ENCODE measurements around the gene DMBT1.

DMBT1 gene

DNA sequence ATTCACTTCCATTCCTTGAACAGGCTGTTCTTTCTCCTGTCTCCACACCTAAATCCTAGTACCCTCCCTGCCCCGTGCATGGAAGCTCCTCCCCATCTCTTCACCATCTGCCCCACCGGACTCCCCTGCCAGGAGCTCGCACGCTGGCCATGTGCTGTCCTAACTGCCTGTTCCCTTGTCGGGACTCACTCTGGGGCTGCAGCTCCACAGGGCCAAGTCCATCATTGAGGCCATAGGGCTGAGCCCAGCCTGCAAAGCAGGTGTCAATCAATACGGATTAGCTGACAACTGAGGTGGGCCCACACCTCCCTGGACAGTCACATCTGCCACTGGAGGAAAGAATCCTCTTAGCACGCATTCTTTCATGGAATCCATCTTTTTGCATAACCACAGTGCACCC, 41.4 kb upstream of the DMBT1 start:
- no peak overlapping the region for H3K4me3 ChIP-seq (ENCODE audit: low read depth, low read length)
- TF ChIP-seq, protein P1, sequence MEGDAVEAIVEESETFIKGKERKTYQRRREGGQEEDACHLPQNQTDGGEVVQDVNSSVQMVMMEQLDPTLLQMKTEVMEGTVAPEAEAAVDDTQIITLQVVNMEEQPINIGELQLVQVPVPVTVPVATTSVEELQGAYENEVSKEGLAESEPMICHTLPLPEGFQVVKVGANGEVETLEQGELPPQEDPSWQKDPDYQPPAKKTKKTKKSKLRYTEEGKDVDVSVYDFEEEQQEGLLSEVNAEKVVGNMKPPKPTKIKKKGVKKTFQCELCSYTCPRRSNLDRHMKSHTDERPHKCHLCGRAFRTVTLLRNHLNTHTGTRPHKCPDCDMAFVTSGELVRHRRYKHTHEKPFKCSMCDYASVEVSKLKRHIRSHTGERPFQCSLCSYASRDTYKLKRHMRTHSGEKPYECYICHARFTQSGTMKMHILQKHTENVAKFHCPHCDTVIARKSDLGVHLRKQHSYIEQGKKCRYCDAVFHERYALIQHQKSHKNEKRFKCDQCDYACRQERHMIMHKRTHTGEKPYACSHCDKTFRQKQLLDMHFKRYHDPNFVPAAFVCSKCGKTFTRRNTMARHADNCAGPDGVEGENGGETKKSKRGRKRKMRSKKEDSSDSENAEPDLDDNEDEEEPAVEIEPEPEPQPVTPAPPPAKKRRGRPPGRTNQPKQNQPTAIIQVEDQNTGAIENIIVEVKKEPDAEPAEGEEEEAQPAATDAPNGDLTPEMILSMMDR (IDR thresholded peaks at IDR 0.05; ENCODE audit: control insufficient read depth, extremely low read depth, insufficient read depth), result no peak
- DNase-seq (ENCODE audit: low read depth), result no peak

DNA sequence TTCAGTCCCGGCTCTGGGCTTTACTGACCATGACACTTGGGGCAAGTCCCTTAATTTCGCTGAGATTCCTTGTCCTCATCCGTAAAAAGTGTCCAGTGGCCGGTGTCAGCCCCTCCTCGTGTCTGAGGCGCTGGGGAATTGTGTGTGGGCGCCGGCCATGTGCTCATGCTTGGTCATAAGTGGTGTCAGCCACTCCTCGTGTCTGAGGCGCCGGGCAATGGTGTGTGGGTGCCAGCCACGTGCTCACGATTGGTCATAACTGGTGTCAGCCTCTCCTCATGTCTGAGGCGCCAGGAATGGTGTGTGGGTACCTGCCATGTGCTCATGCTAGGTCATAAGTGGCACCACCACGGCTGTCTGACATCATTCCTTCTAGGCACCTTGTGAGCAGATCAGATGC, 40.7 kb upstream of the DMBT1 start:
- TF ChIP-seq, protein P1 (IDR thresholded peaks at IDR 0.05; ENCODE audit: control insufficient read depth, extremely low read depth, insufficient read depth), result no peak
- no peak overlapping the region for H3K4me3 ChIP-seq (ENCODE audit: low read depth, low read length)
- no peak for DNase-seq (ENCODE audit: low read depth)

DNA sequence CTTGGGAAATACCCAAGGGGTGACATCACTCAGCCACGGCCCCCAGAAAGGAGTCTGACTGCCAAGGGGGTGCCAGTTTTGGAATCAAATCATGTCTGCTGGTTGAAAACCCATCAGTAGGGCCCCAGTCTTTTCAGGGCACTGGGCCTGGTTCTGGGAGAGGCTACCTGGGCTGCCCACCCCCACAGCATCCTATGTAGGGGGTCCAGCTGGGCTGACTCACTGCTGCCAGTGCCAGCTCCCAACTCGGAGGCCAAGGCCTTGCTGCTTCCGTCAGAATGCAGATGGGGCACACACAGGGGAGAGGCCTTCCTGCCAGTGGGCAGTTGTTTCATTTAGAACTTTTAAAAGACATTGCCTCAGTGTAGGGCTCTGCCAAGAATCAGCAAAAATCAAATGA, 39.5 kb upstream of the DMBT1 start:
- TF ChIP-seq, protein P1 (IDR thresholded peaks at IDR 0.05; ENCODE audit: control insufficient read depth, extremely low read depth, insufficient read depth), result no peak
- no peak overlapping the region for H3K4me3 ChIP-seq (ENCODE audit: low read depth, low read length)
- DNase-seq (ENCODE audit: low read depth), result no peak

DNA sequence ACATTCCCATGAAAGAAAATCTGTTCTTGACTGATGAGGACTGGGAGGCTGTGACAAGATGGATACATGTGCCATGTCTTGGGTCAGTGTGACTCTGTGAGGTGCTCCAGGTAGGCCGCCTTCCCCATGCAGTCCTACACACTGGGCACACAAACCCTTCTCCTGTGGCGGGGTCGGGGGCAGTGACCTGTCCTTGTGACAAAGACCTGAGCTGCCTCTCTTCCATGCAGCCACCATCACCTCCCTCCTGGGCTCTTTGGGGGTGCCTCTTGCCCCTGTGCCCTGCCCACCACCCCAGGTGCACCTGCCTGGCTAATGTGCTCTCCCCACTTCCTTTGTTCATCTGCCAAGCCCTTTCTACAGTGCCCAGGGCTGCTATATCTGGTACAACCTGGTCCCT, 35.7 kb upstream of the DMBT1 start:
- no peak overlapping the region for H3K4me3 ChIP-seq (ENCODE audit: low read depth, low read length)
- DNase-seq (ENCODE audit: low read depth), result no peak
- TF ChIP-seq, protein P1 (IDR thresholded peaks at IDR 0.05; ENCODE audit: control insufficient read depth, extremely low read depth, insufficient read depth), result no peak

DNA sequence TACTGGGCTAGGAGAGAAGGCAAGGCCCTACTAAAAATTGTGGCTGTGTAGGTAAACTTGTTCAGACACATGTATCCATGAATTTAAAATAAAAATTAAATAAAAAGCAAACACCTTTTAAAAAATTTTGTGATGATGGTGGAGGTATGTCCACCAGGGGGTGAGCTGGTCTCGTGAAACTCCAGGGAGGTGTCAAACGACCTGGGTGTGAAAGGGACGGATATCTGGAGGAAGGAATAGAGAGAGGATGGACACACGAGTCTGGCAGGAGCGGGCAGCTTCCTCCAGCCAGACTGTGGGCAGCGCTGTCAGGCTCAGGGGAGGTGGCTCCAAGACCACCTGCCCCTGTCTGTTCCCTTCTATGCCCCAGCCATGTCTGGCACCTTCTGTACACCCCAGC, 34.8 kb upstream of the DMBT1 start:
- no peak for DNase-seq (ENCODE audit: low read depth)
- TF ChIP-seq, protein P1 (IDR thresholded peaks at IDR 0.05; ENCODE audit: control insufficient read depth, extremely low read depth, insufficient read depth), result peak; percentile 28
- no peak overlapping the region for H3K4me3 ChIP-seq (ENCODE audit: low read depth, low read length)

DNA sequence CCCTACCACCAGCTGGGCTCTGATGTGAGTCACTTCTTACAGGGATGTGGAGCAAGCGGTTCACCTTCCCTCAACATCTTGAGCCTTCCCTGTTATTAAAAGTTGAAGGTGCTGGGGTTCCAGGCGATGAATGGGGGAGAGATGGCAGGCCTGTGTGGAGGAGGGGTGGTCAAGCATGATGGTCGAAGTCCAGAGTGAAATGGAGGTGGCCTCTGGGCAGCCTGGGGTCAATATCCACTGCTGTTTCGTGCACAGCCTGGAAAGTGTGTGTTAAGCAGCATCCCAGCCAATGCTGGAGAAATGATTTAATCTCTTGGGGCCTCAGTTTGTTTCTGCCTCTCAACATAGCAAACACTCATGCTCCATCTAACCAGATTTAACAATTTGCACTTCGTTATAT, 33.7 kb upstream of the DMBT1 start:
- DNase-seq (ENCODE audit: low read depth), result no peak
- H3K4me3 ChIP-seq (ENCODE audit: low read depth, low read length), result no peak overlapping the region
- TF ChIP-seq, protein P1 (IDR thresholded peaks at IDR 0.05; ENCODE audit: control insufficient read depth, extremely low read depth, insufficient read depth), result no peak

DNA sequence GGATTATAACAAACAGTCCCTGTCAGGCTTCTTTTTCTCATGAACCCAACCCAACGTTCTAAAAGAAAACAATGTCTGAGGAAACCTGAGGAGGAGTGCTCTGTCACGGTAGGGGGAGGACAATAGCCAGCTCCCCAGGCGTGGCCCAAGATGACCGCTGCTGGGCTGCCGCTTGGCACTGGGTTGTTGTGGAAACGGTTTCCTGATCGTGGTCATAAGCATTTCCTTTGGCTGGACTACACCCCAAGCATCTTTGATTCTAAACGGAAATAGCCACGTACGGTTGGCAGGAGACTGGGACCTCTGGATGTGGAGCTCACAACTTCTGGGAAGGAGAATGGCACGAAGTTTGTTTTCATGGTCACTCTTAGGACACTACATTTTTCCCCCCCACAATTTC, 30.4 kb upstream of the DMBT1 start:
- no peak overlapping the region for H3K4me3 ChIP-seq (ENCODE audit: low read depth, low read length)
- DNase-seq (ENCODE audit: low read depth), result no peak
- TF ChIP-seq, protein P1 (IDR thresholded peaks at IDR 0.05; ENCODE audit: control insufficient read depth, extremely low read depth, insufficient read depth), result no peak

Data from LNCaP clone FGC (cell line).